GM19438 (cell line): ENCODE results near the gene ME1.
"Not testable (repeated sequence)": the region's sequence is repeated elsewhere in the genome, so short reads cannot be mapped to it uniquely, and the experiment has no call there.

Experiments used
- ATAC-seq: cut with Tn5 transposase; IDR thresholded peaks from one replicate; pipeline ENCODE4 v1.9.1; 2021; ENCODE audit warnings: low read depth; ENCODE audit not compliant: unreplicated experiment

The ME1 gene

DNA sequence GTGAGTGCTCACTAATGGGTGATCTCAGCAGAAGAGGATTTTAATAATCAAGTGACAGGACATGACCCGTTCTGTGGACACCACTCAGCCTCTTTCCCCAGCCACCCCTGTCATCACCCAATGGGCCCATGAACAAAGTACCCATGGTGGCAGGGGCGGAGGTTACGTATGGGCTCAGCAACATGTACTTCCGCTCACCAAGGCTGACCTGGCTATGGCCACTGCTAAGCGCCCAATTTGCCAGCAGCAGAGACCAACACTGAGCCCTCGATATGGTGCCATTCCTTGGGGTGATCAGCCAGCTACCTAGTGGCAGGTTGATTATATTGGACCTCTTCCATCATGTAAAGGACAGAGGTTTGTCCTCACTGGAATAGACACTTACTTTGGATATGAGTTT, 68.5 kb downstream of the ME1 start:
- ATAC-seq = not testable (repeated sequence)

GRCh38 chr6:83359638-83360037, 71.2 kb downstream of the ME1 start:
- ATAC-seq = no peak

DNA sequence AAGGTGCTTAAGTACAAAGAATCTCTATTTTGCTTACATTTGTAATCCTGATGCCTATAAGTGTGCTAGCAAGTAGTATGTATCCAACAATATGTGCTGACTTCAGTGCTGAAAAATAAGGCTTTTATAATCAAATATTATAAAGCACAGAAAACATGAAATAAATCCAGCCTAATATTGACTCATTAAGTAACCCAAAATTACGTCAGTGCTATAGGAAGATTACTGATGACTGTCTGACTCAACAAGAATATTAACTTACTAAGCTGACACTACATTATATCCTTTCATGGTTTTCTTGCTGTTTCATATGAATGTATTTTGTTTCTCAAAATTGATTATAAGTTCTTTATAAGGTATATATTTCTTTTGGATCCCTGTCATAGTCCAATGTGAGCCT, 76.1 kb downstream of the ME1 start:
- no peak for ATAC-seq

DNA sequence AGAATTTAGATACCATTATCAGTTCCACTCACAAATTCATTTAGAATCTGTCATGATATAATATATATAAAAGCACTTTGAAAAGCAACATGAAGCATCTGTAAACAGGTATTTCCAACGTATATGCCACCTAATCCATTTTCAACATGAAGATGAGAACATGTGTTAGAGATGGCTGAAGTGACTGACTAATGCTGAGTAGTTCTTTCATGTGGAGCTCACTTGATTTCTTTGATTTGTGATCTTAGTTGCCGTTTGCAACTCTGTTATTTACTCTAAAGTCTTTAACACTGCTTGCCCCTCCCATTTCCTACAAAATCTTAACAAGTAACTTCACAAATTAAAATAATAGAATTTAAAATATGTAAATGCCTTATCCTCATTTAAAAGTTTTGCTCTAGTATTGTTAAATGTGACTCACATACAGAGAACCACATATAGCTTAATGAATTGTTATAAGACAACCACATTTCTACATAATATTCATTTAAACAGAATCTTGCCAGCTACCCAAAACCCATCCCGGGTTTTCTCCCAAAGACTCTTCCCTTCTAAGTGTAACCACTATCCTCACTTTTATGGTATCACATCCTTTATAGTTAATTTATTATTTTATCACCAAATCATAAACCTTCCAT, 78.3 kb downstream of the ME1 start:
- ATAC-seq = no peak

DNA sequence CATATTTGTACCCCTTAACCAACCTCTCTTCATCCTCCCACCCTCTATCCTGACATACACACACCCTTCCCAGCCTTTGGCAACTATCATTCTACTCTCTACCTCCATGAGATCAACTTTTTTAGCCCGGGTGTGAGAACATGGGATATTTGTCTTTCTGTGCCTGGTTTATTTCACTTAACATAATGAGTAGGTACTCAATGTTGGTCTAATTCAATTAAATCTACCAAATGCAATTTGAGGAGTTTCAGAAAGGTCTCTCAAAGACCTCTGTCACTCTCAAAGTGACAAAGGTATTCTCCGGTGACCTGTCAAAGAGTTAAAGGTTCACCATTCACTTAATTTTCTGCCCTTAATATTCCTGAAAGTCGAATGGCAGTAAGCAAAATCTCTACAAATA, 87.7 kb downstream of the ME1 start:
- ATAC-seq = no peak

GRCh38 chr6:83341765-83342164, 89.1 kb downstream of the ME1 start:
- ATAC-seq = no peak

DNA sequence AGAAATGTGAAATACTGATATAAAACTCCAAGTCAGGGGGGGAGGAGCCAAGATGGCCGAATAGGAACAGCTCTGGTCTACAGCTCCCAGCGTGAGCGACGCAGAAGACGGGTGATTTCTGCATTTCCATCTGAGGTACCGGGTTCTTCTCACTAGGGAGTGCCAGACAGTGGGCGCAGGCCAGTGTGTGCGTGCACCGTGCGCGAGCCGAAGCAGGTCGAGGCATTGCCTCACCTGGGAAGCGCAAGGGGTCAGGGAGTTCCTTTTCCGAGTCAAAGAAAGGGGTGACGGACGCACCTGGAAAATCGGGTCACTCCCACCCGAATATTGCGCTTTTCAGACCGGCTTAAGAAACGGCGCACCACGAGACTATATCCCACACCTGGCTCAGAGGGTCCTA, 96.9 kb downstream of the ME1 start:
- ATAC-seq = not testable (repeated sequence)

DNA sequence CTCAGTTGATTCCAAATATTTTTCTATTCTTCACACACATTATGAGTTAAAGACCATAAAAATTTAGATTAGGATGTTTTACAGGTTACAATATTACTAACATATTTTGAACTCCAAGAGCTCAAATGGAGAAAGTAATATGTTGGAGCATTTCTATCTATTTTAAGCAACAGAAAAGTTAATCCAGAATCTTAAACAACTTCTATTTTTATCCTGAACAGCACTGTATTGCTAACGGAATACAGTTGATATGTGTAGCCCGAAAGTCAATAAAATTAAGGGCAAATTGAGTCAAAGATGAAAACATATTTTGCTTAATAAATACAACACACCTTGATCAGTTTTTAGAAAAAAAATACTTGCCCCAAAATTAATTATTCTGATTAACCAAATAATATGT, 97.4 kb downstream of the ME1 start:
- ATAC-seq = no peak

DNA sequence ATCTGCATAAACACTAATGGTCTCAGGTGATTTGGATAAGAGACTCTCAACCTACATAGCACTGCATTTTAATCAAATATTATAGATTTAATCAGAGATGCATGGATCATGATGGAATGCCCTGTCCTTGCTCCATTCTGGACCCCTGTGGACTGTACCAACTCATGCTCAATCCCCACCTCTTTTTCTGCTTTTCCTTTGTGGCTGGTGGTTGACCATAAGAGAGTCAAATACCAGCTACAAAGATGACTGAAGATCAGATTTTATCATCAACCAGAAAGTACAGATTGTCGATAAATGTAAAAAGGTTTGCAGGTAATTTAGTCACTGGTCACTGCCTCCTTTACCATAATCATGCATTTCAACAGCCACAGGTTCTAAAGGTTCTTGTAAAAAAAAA, 116.2 kb downstream of the ME1 start:
- ATAC-seq = no peak

DNA sequence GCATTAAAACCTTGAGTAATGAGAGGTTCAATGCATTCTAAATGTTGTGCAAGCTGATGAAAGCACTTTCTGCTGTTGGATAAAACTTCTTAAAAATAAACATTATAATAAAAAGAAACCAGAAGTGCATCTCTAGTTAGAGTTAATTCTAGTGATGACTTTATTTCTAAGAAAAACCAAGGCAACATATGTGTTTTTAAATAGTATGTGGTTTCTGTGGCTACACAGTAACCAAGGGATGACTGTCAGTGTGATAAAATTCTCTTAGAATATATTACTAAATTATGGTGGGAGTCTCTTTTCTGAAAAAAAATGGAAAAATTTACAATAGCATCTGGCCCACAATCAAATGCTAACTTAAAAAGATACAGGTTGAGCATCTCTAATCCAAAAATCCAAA, 117.0 kb downstream of the ME1 start:
- no peak for ATAC-seq

- no peak for ATAC-seq
These were observed 119.6 kb downstream of the ME1 start for GRCh38 chr6:83311231-83311630.

DNA sequence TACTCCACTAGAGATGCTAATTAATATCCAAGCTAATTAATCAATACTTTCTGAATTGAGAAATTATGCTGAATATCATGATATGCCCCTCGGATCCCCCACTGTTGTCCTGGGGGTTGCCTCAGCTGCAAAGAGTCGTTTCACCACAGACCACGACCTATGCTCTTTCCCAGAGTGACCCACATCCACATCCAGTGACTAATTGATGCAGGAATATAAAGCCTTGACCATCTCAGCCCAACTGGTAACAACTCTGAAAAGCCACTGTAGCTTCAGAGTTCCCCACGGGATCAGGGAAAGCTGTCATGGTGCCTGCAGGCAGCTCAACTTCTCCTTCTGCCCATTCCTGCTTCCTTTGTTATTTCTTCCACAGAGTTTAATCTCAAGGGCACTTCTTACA, 120.8 kb downstream of the ME1 start:
- ATAC-seq = no peak

- no peak for ATAC-seq
These were observed 121.5 kb downstream of the ME1 start for GRCh38 chr6:83309344-83309743.

DNA sequence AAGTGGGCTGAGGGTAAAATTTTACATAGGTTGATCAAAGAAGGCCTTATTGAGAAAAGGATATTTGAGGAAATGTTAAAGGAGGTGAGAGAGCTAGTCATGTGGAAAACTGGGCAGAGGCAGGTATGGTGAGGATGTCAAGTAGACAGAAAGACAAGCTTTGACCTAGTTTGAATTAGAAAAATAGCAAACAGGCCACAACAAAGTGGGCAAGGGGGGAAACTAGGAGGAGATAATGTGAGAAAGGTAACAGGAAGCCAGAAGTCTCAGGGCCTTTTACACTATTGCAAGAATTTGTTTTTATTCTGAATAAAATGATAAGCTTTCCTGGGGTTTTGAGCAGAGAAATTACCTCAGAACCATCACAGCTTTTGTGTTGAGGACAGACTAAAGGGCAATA, 122.0 kb downstream of the ME1 start:
- ATAC-seq = no peak

- ATAC-seq = no peak
These were observed 123.0 kb downstream of the ME1 start for GRCh38 chr6:83307849-83308248.

GRCh38 chr6:83303426-83303825, 127.4 kb downstream of the ME1 start:
- no peak for ATAC-seq

- ATAC-seq = no peak
These were observed 136.2 kb downstream of the ME1 start for GRCh38 chr6:83294676-83295075.

DNA sequence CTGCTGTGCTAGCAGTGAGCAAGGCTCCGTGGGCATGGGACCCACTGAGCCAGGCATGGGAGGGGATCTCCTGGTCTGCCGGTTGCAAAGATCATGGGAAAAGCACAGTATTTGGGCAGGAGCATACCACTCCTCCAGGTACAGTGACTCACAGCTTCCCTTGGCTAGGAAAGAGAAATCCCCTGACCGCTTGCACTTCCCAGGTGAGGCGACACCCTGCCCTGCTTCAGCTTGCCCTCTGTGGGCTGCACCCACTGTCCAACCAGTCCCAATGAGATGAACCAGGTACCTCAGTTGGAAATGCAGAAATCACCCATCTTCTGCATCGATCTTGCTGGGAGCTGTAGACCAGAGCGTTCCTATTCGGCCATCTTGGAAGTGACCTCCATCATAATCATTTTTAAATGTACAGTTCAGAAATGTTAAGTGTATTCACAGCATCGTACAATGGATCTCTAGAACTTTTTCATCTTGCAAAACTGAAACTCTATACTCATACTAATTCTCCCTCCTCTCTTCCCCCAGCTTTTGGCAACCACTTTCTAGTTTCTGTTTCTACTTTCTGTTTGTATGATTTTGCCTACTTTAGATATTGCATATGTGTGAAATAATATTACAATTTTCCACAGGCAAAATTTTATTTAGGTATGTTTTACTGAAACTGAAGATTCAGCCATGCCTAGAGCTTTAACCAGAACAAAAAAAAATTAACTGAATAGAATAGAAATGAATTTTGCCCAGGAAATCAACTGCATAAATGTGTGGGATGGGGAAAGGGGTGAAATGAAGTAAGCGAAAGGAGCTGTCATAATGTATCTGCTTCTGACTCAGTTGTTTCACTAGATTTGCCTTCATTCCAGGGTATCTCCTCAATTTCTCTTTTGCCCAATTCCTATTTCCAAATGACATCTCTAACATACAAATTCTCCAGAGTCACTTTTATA, 137.7 kb downstream of the ME1 start:
- ATAC-seq = no peak

DNA sequence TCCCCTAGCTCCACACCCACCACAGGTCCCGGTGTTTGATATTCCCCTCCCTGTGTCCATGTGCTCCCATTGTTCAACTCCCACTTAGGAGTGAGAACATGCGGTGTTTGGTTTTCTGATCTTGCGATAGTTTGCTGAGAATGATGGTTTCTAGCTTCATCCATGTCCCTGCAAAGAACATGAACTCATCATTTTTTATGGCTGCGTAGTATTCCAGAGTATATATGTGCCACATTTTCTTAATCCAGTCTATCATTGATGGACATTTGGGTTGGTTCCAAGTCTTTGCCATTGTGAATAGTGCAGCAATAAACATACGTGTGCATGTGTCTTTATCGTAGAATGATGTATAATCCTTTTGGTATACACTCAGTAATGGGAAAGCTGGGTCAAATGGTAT, 143.6 kb downstream of the ME1 start:
- ATAC-seq = not testable (repeated sequence)

GRCh38 chr6:83285917-83286316, 144.9 kb downstream of the ME1 start:
- no peak for ATAC-seq

DNA sequence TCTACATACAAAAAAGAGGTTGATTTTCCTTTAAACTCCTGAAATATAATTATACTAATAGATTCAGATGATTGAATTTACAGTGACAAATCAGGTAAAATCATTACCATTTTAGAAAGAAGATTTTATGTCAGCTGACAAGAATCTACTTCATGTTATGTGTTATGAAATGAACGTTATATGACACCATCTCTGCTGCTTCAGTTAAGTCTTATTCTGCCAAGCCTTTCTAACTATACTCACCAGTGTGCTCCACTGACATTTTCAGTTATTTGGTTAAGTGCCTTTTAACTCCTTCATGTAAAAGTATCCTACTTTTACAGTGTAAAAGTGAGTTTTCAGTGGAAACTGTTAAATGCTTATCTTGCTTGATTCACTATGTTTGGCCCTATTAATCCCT, 157.3 kb downstream of the ME1 start:
- ATAC-seq = no peak
